ENCODE measurements around the gene ADCY7. TPM values are rescaled to one million over a fixed set of nuclear protein-coding genes. Genes with fewer than 3 reads are reported as not detected.
A peak's percentile ranks its signal among the peaks of the same experiment; 100 is the strongest.

ADCY7 gene
- total RNA-seq, 4 donors from 2014 or later, result 14.0 to 38.9 (median 21.4) TPM

DNA sequence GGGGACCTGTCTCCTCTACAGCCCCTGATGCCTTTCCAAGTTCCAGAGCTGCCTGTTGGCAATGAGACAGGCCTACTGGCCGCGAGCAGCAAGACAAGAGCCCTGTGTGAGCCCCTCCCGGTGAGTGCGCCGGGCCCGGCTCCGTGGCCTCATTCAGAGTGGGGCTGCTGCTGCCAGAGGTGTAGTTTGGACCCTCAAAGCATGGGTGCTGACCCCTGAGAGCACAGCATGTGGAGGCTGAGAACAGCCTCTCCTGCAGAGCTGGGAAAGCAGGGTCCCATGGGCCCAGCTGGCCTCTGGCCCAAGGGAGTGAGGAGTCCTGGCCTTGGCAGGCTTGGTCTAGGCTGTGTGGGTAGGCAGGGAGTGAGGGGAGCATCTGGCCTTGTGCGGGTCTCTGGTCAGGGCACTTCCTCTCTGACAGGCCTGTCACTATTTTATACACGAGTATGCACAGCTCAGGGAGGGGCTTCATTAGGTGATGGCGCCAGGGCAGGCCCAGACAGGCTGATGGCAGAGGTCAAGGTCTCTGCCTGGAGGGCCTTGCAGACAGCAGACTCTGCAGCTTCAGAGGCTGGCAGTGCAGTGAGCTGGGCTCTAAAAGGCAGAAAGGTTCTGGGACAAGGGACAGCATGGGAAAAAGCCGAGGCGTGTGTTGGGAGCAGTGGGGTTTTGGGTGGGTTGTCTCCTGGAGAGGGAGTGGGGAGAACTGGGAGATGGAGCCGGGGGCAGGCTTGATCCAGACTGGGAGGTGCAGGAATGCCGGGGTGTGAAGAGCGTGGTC is 43.4 kb downstream of the ADCY7 start:
- TF ChIP-seq, protein P1, sequence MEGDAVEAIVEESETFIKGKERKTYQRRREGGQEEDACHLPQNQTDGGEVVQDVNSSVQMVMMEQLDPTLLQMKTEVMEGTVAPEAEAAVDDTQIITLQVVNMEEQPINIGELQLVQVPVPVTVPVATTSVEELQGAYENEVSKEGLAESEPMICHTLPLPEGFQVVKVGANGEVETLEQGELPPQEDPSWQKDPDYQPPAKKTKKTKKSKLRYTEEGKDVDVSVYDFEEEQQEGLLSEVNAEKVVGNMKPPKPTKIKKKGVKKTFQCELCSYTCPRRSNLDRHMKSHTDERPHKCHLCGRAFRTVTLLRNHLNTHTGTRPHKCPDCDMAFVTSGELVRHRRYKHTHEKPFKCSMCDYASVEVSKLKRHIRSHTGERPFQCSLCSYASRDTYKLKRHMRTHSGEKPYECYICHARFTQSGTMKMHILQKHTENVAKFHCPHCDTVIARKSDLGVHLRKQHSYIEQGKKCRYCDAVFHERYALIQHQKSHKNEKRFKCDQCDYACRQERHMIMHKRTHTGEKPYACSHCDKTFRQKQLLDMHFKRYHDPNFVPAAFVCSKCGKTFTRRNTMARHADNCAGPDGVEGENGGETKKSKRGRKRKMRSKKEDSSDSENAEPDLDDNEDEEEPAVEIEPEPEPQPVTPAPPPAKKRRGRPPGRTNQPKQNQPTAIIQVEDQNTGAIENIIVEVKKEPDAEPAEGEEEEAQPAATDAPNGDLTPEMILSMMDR (IDR thresholded peaks at IDR 0.05), result no peak
- DNase-seq (ENCODE audit: low spot score), result no peak
- ATAC-seq (ENCODE audit: low FRiP score), result no peak

DNA sequence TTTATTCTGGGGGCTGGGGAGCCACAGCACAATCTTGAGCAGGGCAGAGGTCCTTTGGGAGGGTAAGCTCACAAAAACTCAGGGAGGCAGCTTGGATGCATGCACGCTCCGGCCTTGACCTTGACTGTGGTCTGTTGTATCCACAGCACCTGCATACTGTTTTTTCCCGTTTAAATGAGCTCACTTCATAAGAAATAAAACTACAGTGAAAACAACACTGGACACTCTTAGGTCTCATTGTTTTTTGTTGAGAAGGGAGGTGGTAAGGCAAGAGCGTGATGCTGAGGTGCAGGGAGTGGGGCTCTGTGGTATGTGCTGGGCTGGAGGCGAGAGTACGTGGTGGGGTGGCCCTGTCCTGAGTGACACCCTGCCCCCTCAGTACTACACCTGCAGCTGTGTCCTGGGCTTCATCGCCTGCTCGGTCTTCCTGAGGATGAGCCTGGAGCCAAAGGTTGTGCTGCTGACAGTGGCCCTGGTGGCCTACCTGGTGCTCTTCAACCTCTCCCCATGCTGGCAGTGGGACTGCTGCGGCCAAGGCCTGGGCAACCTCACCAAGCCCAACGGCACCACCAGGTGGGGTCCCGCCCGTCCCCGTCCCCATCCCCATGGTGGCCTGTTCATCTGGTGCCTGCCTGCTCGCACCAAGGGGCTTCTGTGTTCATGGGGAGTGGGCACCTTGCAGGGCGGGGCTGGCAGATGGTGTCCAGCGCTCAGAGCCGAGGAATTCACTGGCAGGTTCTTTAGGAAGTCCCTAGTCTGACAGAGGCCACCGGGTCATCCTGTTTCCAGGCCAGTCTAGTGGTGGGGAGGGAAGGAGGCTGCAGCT is 44.2 kb downstream of the ADCY7 start:
- no peak for DNase-seq (ENCODE audit: low spot score)
- TF ChIP-seq, protein P1 (IDR thresholded peaks at IDR 0.05), result no peak
- no peak for ATAC-seq (ENCODE audit: low FRiP score)

DNA sequence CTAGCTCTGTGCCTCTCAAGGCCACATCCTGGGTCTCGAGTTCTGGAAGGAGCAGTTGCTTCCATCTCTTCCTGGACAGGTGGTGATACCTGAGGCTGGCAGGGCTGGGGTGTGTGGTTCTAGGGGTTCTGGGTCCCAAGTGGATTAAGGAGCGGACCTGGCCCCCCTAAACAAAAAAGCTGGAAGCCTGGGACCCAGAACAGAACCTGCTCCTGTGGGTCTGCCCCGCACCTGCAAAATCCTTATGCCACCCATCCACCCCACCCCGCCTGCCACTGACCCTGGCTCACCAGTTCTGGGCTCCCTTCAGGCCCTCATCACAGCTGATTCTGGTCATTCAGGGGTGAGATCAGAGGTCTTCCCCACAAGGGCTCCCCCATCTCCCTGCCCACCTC is 44.8 kb downstream of the ADCY7 start:
- TF ChIP-seq, protein P1 (IDR thresholded peaks at IDR 0.05), result no peak
- DNase-seq (ENCODE audit: low spot score) (no peak), ATAC-seq (ENCODE audit: low FRiP score) (no peak)

DNA sequence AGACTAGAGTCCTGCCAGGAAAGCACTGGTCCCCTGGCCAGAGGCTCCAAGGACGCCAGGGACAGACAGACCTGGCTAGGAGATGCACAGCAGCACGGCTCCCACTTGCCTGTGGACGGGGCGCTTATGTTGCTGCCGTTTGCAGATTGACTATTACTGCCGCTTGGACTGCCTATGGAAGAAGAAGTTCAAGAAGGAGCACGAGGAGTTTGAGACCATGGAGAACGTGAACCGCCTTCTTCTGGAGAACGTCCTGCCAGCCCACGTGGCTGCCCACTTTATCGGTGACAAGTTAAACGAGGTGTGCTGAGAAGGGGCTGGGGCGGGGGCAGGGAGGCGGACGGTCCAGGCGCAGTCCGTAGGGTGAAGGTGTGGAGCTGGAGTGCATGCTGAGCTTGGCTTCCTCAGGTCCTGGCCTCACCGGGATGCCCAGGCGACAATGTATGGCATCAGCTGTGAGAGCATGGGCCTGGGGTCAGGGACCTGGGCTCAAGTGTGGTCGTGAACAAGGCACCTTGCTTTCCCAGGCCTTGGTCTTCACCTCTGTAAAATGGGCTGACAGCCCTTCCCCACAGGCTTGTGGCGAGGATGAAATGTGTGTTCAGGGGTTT is 45.6 kb downstream of the ADCY7 start:
- DNase-seq (ENCODE audit: low spot score), result no peak
- TF ChIP-seq, protein P1 (IDR thresholded peaks at IDR 0.05), result no peak
- ATAC-seq (ENCODE audit: low FRiP score), result no peak

DNA sequence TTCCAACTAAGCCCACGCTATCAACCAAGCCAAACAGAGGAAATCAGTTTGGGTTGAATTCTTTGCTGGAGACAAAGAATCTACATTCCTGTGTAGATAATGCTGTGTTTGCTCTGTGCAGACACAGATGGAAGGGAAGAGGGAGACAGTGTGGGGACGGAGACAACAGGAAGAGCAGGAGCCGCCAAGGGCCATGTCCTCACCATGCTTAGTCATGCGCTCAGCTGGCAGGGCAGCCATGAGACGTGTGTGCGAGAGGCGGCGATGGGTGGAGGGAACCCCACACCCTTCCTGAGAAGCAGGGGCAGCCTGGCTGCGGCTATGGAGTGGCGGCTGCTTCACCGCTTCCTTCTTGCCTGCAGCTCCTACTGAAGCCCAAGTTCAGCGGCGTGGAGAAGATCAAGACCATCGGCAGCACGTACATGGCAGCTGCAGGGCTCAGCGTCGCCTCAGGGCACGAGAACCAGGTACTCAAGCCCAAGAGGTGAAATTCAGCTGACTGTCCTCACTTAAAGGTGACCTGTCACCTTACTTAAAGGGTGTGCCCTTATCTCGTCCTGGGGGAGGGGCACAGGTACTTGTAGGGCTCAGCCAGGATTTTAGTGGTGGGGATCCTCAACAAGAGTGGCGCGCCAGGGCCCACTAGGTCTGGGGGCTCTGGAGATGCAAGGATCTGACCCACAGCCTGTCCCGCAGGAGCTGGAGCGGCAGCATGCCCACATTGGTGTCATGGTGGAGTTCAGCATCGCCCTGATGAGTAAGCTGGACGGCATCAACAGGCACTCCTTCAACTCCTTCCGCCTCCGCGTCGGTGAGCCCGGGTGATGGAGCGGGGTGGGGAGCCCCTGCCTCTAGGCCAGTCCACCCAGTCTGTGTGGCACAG is 47.5 kb downstream of the ADCY7 start:
- ATAC-seq (ENCODE audit: low FRiP score) (peak; percentile 21), DNase-seq (ENCODE audit: low spot score) (no peak)
- TF ChIP-seq, protein P1 (IDR thresholded peaks at IDR 0.05), result no peak

DNA sequence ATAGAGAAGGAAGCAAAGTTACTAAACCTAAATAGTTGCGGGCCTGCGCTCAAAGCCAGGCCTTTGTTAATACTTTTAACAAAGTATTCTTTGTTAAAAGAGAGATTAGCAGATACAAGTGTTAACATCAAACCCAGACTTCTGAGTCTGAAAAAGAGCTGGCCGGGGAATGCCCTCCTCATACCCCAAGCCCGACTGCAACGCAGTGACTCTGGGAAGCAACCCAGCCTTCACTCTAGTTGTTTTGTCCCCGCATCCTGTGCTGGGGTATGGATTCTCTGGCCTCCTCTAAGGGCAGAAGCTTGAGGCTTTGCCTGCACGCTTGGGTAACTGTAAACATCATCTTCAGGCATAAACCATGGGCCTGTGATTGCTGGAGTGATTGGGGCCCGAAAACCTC is 48.3 kb downstream of the ADCY7 start:
- ATAC-seq (ENCODE audit: low FRiP score), result no peak
- no peak for DNase-seq (ENCODE audit: low spot score)
- TF ChIP-seq, protein P1 (IDR thresholded peaks at IDR 0.05), result no peak

All from omental fat pad (tissue), 4 donors.